H9 (cell line): ENCODE data around the gene FCN1. TPM values are rescaled to one million over a fixed set of nuclear protein-coding genes. Genes with fewer than 3 reads are reported as not detected.

Source experiments
- DNase-seq: peaks from one replicate; pipeline ENCODE4 v3.0.0-alpha.2; 2017
- H2AFZ ChIP-seq: one replicate; pipeline ENCODE4 v1.6.1; 2013; ENCODE audit warnings: mild to moderate bottlenecking, low read length, control low read depth, moderate library complexity
- H2AK5ac ChIP-seq: 2 replicates; pipeline ENCODE4 v1.6.1; 2013; ENCODE audit warnings: low read length, control low read depth, mixed read lengths; ENCODE audit not compliant: insufficient read length
- H2BK120ac ChIP-seq: one replicate; pipeline ENCODE4 v1.6.1; 2013; ENCODE audit warnings: low read depth, mild to moderate bottlenecking, low read length, control low read depth, inconsistent platforms; ENCODE audit not compliant: poor library complexity, severe bottlenecking
- H2BK12ac ChIP-seq: 2 replicates; pipeline ENCODE4 v1.6.1; 2013; ENCODE audit warnings: low read length, control low read depth, mixed read lengths, low read depth; ENCODE audit not compliant: insufficient read length
- H2BK15ac ChIP-seq: 2 replicates; pipeline ENCODE4 v1.6.1; 2013; ENCODE audit warnings: low read depth, low read length, control low read depth
- H2BK20ac ChIP-seq: one replicate; pipeline ENCODE4 v1.6.1; 2013; ENCODE audit warnings: low read depth, mild to moderate bottlenecking, low read length, control low read depth, inconsistent platforms; ENCODE audit not compliant: poor library complexity, severe bottlenecking
- H2BK5ac ChIP-seq: 2 replicates; pipeline ENCODE4 v1.6.1; 2013; ENCODE audit warnings: low read length, control low read depth, mixed read lengths; ENCODE audit not compliant: insufficient read length
- H3K14ac ChIP-seq: 2 replicates; pipeline ENCODE4 v1.6.1; 2013; ENCODE audit warnings: low read length, control low read depth; ENCODE audit not compliant: insufficient read depth
- H3K18ac ChIP-seq: 2 replicates; pipeline ENCODE4 v1.6.1; 2013; ENCODE audit warnings: low read depth, mild to moderate bottlenecking, mixed read lengths, low read length, control low read depth; ENCODE audit not compliant: insufficient read length
- H3K23ac ChIP-seq: 2 replicates; pipeline ENCODE4 v1.6.1; 2013; ENCODE audit warnings: low read length, control low read depth, mixed read lengths, low read depth; ENCODE audit not compliant: insufficient read length
- H3K23me2 ChIP-seq: 2 replicates; pipeline ENCODE4 v1.6.1; 2013; ENCODE audit warnings: low read depth, mild to moderate bottlenecking, mixed read lengths, low read length, control low read depth; ENCODE audit not compliant: insufficient read length, poor library complexity, severe bottlenecking
- H3K27ac ChIP-seq: 2 replicates; pipeline ENCODE4 v1.5.1; 2013; ENCODE audit warnings: low read length, control low read depth, mixed read lengths, low read depth; ENCODE audit not compliant: insufficient read length
- H3K27me3 ChIP-seq: 2 replicates; pipeline ENCODE4 v1.6.1; 2013; ENCODE audit warnings: low read length, control low read depth, inconsistent platforms; ENCODE audit not compliant: insufficient read depth
- H3K4ac ChIP-seq: 2 replicates; pipeline ENCODE4 v1.6.1; 2013; ENCODE audit warnings: low read depth, mild to moderate bottlenecking, control low read depth, inconsistent platforms, low read length, moderate library complexity
- H3K4me1 ChIP-seq: 2 replicates; pipeline ENCODE4 v1.6.1; 2013; ENCODE audit warnings: low read length, control low read depth, inconsistent platforms; ENCODE audit not compliant: insufficient read depth
- H3K4me2 ChIP-seq: 2 replicates; pipeline ENCODE4 v1.6.1; 2013; ENCODE audit warnings: low read length, control low read depth, mixed read lengths; ENCODE audit not compliant: insufficient read length, insufficient read depth
- H3K56ac ChIP-seq: 2 replicates; pipeline ENCODE4 v1.6.1; 2013; ENCODE audit warnings: low read depth, mild to moderate bottlenecking, mixed read lengths, low read length, control low read depth; ENCODE audit not compliant: insufficient read length
- H3K79me1 ChIP-seq: 2 replicates; pipeline ENCODE4 v1.6.1; 2013; ENCODE audit warnings: low read depth, mild to moderate bottlenecking, moderate library complexity, low read length, control low read depth, inconsistent platforms; ENCODE audit not compliant: insufficient read depth, poor library complexity, severe bottlenecking
- H3K79me2 ChIP-seq: 2 replicates; pipeline ENCODE4 v1.6.1; 2013; ENCODE audit warnings: low read length, control low read depth, inconsistent platforms; ENCODE audit not compliant: insufficient read depth
- H3K9ac ChIP-seq: 2 replicates; pipeline ENCODE4 v1.6.1; 2013; ENCODE audit warnings: low read length, control low read depth, mixed read lengths; ENCODE audit not compliant: insufficient read length; ENCODE audit errors: extremely low read depth
- H3K9me3 ChIP-seq: one replicate; pipeline ENCODE4 v1.6.1; 2013; ENCODE audit warnings: low read depth, low read length, inconsistent platforms; ENCODE audit not compliant: control insufficient read depth
- H3T11ph ChIP-seq: one replicate; pipeline ENCODE4 v1.6.1; 2013; ENCODE audit warnings: mild to moderate bottlenecking, low read length, control low read depth, inconsistent platforms
- H4K20me1 ChIP-seq: one replicate; pipeline ENCODE4 v1.6.1; 2013; ENCODE audit not compliant: control insufficient read depth, insufficient read length, insufficient read depth
- H4K5ac ChIP-seq: 2 replicates; pipeline ENCODE4 v1.6.1; 2013; ENCODE audit warnings: low read depth, mild to moderate bottlenecking, mixed read lengths, low read length, control low read depth; ENCODE audit not compliant: insufficient read length
- H4K8ac ChIP-seq: replicated peaks from 2 replicates; pipeline ENCODE4 v1.6.1; 2013; ENCODE audit warnings: low read length, control low read depth, mixed read lengths, low read depth; ENCODE audit not compliant: insufficient read length
- H4K91ac ChIP-seq: 2 replicates; pipeline ENCODE4 v1.6.1; 2013; ENCODE audit warnings: low read depth, mild to moderate bottlenecking, moderate library complexity, mixed read lengths, low read length, control low read depth; ENCODE audit not compliant: insufficient read length
- H3K27ac Mint-ChIP-seq, 3 experiments: 2 replicates in 2 of 3; 3 replicates in 1 of 3; pipeline ENCODE4 v1.8.0; 2020 to 2021; ENCODE audit warnings: mixed read lengths in 3 of 3, mild to moderate bottlenecking in 1 of 3, moderate library complexity in 1 of 3
- H3K27me3 Mint-ChIP-seq: 2 replicates; pipeline ENCODE4 v1.8.0; 2021; ENCODE audit warnings: low read depth, mild to moderate bottlenecking, moderate library complexity, mixed read lengths
- H3K36me3 Mint-ChIP-seq, 3 experiments: 2 replicates in 2 of 3; 3 replicates in 1 of 3; pipeline ENCODE4 v1.8.0; 2020 to 2021; ENCODE audit warnings: low read depth in 3 of 3, mixed read lengths in 3 of 3; ENCODE audit not compliant: insufficient read depth in 1 of 3
- H3K4me1 Mint-ChIP-seq, 2 experiments: 2 replicates each; pipeline ENCODE4 v1.8.0; 2020; ENCODE audit warnings: mixed read lengths in 2 of 2
- H3K4me3 Mint-ChIP-seq, 2 experiments: 2 replicates in 1 of 2; 3 replicates in 1 of 2; pipeline ENCODE4 v1.8.0; 2020 to 2021; ENCODE audit warnings: mild to moderate bottlenecking in 2 of 2, mixed read lengths in 2 of 2, moderate library complexity in 1 of 2
- H3K9me3 Mint-ChIP-seq, 2 experiments: 2 replicates in 1 of 2; 3 replicates in 1 of 2; pipeline ENCODE4 v1.8.0; 2020; ENCODE audit warnings: mild to moderate bottlenecking in 2 of 2, mixed read lengths in 2 of 2, moderate library complexity in 1 of 2
- WGBS: extraction: QIAGEN DNeasy Blood & Tissue Kit; methylation state at CpG from one replicate; pipeline ENCODE4 v1.1.7; 2013; ENCODE audit warnings: missing lambda C conversion rate, low lambda C conversion rate, mixed read lengths; ENCODE audit not compliant: insufficient read length; ENCODE audit errors: extremely low coverage; 5-methylcytosine and 5-hydroxymethylcytosine counted together
- total RNA-seq: library from RNA; stranded (reverse); gene quantifications from 2 replicates; pipeline ENCODE4 v1.2.1, GENCODE V29; 2021
- TF ChIP-seq, protein P1 (sequence below): fragments of 200-600 bp; sonication (generic); conservative IDR thresholded peaks from 3 replicates; pipeline ENCODE4 v1.8.0; 2021; ENCODE audit warnings: antibody characterized with exemption, mild to moderate bottlenecking

Gene FCN1
- total RNA-seq, 1 experiment from 2014 or later, result not detected

DNA sequence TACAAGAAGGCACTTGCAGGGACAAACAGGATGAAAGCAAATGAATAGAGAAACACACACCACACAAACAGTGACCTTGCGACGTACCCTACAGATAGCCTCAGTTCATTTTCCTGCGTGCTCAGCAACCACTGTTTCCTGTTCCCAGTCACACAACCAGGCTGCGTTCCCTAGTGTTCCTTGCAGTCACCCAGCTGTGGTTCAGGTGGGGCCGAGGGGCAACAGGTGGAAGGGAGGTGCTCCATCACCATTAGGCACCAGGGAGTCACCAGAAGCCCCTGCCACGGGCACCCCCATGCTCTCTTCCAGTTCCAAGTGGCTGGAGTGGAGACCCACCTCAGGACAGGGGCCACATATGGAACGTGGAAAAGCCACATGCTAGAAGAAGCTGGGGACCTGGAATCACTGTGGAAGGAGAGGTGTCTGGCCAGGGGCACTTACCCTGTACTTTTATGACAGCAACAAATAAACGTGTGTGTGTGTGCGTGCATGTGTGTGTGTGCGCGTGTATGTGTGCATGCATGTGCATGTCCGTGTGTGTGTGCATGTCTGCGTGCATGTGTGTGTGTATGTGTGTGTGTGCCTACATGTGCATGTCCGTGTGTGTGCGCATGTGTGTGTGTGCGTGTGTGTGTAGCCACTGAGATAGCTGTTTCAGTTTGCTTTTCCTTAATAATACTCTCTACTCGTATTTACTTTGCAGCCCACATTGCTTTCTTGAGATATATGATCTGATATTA lies 55.9 kb downstream of the FCN1 start:
- H3K4me1 Mint-ChIP-seq, result peaks cover 0 to 2% of the 10 kb centered on the region in 2 experiments; a peak in 1 of 4 replicates

More for the DNA sequence above, 55.9 kb downstream of the FCN1 start:
- no peak overlapping the region for H2BK12ac ChIP-seq
- no peak overlapping the region for H2AFZ ChIP-seq
- no peaks in the 10 kb centered on the region for H3K79me2 ChIP-seq
- peak overlapping the region in 1 of 3 experiments; percentile 90; a peak in 2 of 7 replicates for H3K27ac Mint-ChIP-seq
- no peak overlapping the region for H3K14ac ChIP-seq
- H3K4me3 Mint-ChIP-seq, result no peak overlapping the region
- H3K23ac ChIP-seq, result no peak overlapping the region
- H4K5ac ChIP-seq, result no peak overlapping the region
- H2BK5ac ChIP-seq, result no peak overlapping the region
- TF ChIP-seq, protein P1, sequence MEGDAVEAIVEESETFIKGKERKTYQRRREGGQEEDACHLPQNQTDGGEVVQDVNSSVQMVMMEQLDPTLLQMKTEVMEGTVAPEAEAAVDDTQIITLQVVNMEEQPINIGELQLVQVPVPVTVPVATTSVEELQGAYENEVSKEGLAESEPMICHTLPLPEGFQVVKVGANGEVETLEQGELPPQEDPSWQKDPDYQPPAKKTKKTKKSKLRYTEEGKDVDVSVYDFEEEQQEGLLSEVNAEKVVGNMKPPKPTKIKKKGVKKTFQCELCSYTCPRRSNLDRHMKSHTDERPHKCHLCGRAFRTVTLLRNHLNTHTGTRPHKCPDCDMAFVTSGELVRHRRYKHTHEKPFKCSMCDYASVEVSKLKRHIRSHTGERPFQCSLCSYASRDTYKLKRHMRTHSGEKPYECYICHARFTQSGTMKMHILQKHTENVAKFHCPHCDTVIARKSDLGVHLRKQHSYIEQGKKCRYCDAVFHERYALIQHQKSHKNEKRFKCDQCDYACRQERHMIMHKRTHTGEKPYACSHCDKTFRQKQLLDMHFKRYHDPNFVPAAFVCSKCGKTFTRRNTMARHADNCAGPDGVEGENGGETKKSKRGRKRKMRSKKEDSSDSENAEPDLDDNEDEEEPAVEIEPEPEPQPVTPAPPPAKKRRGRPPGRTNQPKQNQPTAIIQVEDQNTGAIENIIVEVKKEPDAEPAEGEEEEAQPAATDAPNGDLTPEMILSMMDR, result no peak
- H3K23me2 ChIP-seq, result no peaks in the 10 kb centered on the region
- H4K91ac ChIP-seq, result no peak overlapping the region
- H3K56ac ChIP-seq, result no peak overlapping the region
- no peak overlapping the region for H2BK15ac ChIP-seq
- H3K36me3 Mint-ChIP-seq, result peaks cover 2 to 5% (median 4%) of the 10 kb centered on the region in 3 experiments; a peak in 4 of 7 replicates
- H3K4me2 ChIP-seq, result no peak overlapping the region
- DNase-seq, result peak; percentile 19
- H3K4ac ChIP-seq, result no peak overlapping the region
- no peak overlapping the region for H2AK5ac ChIP-seq
- H3K27ac ChIP-seq, result no peak overlapping the region
- WGBS, result no CpG with 5 or more reads among the region's 17 CpGs
- no peaks in the 10 kb centered on the region for H4K20me1 ChIP-seq
- H3K9me3 Mint-ChIP-seq, result peaks cover 8% of the 10 kb centered on the region in 2 experiments
- no peaks in the 10 kb centered on the region for H3K27me3 ChIP-seq
- H3K9me3 ChIP-seq, result no peaks in the 10 kb centered on the region
- no peak overlapping the region for H4K8ac ChIP-seq
- no peak overlapping the region for H2BK120ac ChIP-seq
- no peaks in the 10 kb centered on the region for H3K79me1 ChIP-seq
- H3K4me1 ChIP-seq, result no peaks in the 10 kb centered on the region
- H3T11ph ChIP-seq, result no peak overlapping the region
- no peak overlapping the region for H3K9ac ChIP-seq
- no peak overlapping the region for H2BK20ac ChIP-seq
- H3K18ac ChIP-seq, result no peak overlapping the region
- peaks cover 5% of the 10 kb centered on the region for H3K27me3 Mint-ChIP-seq
